ENCODE data around the gene GPN2. TPM values are rescaled to one million over a fixed set of nuclear protein-coding genes. Genes with fewer than 3 reads are reported as not detected.

Gene GPN2
- total and polyA plus RNA-seq, 5 experiments from 2014 or later, result 9.7 to 35.4 (median 14.8) TPM

- no peaks in the 10 kb centered on the region for H3K9me3 Mint-ChIP-seq
- H3K36me3 Mint-ChIP-seq, result no peaks in the 10 kb centered on the region
- no peaks in the 10 kb centered on the region for H3K27me3 Mint-ChIP-seq
- H3K4me1 Mint-ChIP-seq, result peaks cover 10 to 29% (median 24%) of the 10 kb centered on the region in 4 donors
- POLR2A ChIA-PET, result interaction anchor here (2.0 kb wide), 1 partner anchor 8 kb away, joined by 6 read pairs; no protein-coding TSS in a partner anchor
- H3K4me3 Mint-ChIP-seq, result peak overlapping the region; percentile 15 to 100 (median 97)
- DNase-seq (peak in 1 of 10 donors; percentile 5), ATAC-seq (no peak)
- H3K27ac Mint-ChIP-seq, result peak overlapping the region in 4 of 10 donors; percentile 24 to 95 (median 91)
Measured at GRCh38 chr1:26863685-26864077, 26.4 kb downstream of the GPN2 start.

GRCh38 chr1:26862781-26863684 is 27.1 kb downstream of the GPN2 start, which contains the start of gene SFN:
Gene SFN, plus strand, starts transcription at chr1:26863149. Its CDS starts 64 bp downstream, at chr1:26863213.
- H3K36me3 Mint-ChIP-seq, result no peaks in the 10 kb centered on the region
- H3K9me3 Mint-ChIP-seq, result no peaks in the 10 kb centered on the region
- no peak for ATAC-seq
- peak within 1 kb of the TSS in 8 of 10 donors; percentile 24 to 95 (median 78) for H3K27ac Mint-ChIP-seq
- DNase-seq, result peak in 5 of 10 donors; percentile 11 to 28 (median 20)
- peak within 1 kb of the TSS; percentile 87 to 100 (median 98) for H3K4me3 Mint-ChIP-seq
- H3K4me1 Mint-ChIP-seq, result peaks cover 10 to 29% (median 24%) of the 10 kb centered on the region in 4 donors
- H3K27me3 Mint-ChIP-seq, result no peaks in the 10 kb centered on the region
- POLR2A ChIA-PET, result interaction anchor here (0.5 to 2.0 kb wide), 5 partner anchors 7 to 323 kb away, joined by 3 to 6 read pairs (median 3); partner anchors contain the start of gene GPN2

GRCh38 chr1:26861889-26862378 is 28.1 kb downstream of the GPN2 start:
- Mint-ChIP-seq H3K27ac (no peak overlapping the region), H3K27me3 (no peaks in the 10 kb centered on the region), H3K4me1 (peaks cover 10 to 29% (median 24%) of the 10 kb centered on the region in 4 donors), H3K36me3 (peaks cover 0 to 1% (median 0%) of the 10 kb centered on the region in 3 donors), H3K4me3 (peak overlapping the region in 4 of 10 donors; percentile 4 to 37 (median 20)), H3K9me3 (no peaks in the 10 kb centered on the region)
- no peak for DNase-seq
- POLR2A ChIA-PET, result interaction anchor here (0.6 to 1.4 kb wide), 3 partner anchors 22 to 322 kb away, joined by 3 to 4 read pairs (median 3); partner anchors contain the start of gene GPN2
- no peak for ATAC-seq

- Mint-ChIP-seq H3K4me3 (peak overlapping the region in 1 of 10 donors; percentile 14), H3K36me3 (peaks cover 0 to 4% (median 0%) of the 10 kb centered on the region in 3 donors), H3K27me3 (no peaks in the 10 kb centered on the region), H3K9me3 (no peaks in the 10 kb centered on the region), H3K4me1 (peaks cover 10 to 29% (median 24%) of the 10 kb centered on the region in 4 donors), H3K27ac (no peak overlapping the region)
- no peak for DNase-seq
- ATAC-seq, result no peak
- POLR2A ChIA-PET, result no interaction called here
Measured at GRCh38 chr1:26861286-26861701, 28.8 kb downstream of the GPN2 start.

GRCh38 chr1:26858891-26859640 is 31.0 kb downstream of the GPN2 start:
- POLR2A ChIA-PET, result interaction anchor here (0.6 to 1.1 kb wide), 2 partner anchors 12 to 30 kb away, joined by 3 to 4 read pairs; no protein-coding TSS in a partner anchor
- Mint-ChIP-seq H3K4me1 (peaks cover 6 to 16% (median 13%) of the 10 kb centered on the region in 4 donors), H3K9me3 (no peaks in the 10 kb centered on the region), H3K27ac (no peak overlapping the region), H3K27me3 (no peaks in the 10 kb centered on the region), H3K36me3 (peaks cover 0 to 19% (median 0%) of the 10 kb centered on the region in 3 donors), H3K4me3 (no peak overlapping the region)
- ATAC-seq, result no peak
- DNase-seq, result no peak

GRCh38 chr1:26858160-26858559 is 31.9 kb downstream of the GPN2 start:
- DNase-seq, result no peak
- Mint-ChIP-seq H3K4me1 (peaks cover 3 to 9% (median 5%) of the 10 kb centered on the region in 4 donors), H3K36me3 (peaks cover 0 to 25% (median 0%) of the 10 kb centered on the region in 3 donors), H3K9me3 (no peaks in the 10 kb centered on the region), H3K27ac (peak overlapping the region in 1 of 10 donors; percentile 4), H3K27me3 (no peaks in the 10 kb centered on the region), H3K4me3 (no peak overlapping the region)
- no peak for ATAC-seq
- POLR2A ChIA-PET, result interaction anchor here (0.5 to 1.1 kb wide), 3 partner anchors 13 to 39 kb away, joined by 3 to 4 read pairs (median 3); no protein-coding TSS in a partner anchor

GRCh38 chr1:26857473-26858060 is 32.5 kb downstream of the GPN2 start:
- H3K27ac Mint-ChIP-seq, result peak overlapping the region in 2 of 10 donors; percentile 4 to 29

GRCh38 chr1:26856604-26857469 is 33.2 kb downstream of the GPN2 start:
- H3K4me3 Mint-ChIP-seq, result no peak overlapping the region
- H3K27ac Mint-ChIP-seq, result peak overlapping the region in 1 of 10 donors; percentile 10
- POLR2A ChIA-PET, result interaction anchor here (1.4 kb wide), 1 partner anchor 8 kb away, joined by 6 read pairs; no protein-coding TSS in a partner anchor
- H3K27me3 Mint-ChIP-seq, result no peaks in the 10 kb centered on the region
- H3K9me3 Mint-ChIP-seq, result no peaks in the 10 kb centered on the region
- DNase-seq (no peak), ATAC-seq (no peak)
- H3K4me1 Mint-ChIP-seq, result peaks cover 0 to 2% (median 0%) of the 10 kb centered on the region in 4 donors
- peaks cover 0 to 38% (median 5%) of the 10 kb centered on the region in 3 donors for H3K36me3 Mint-ChIP-seq

More at GRCh38 chr1:26857473-26858060, 32.5 kb downstream of the GPN2 start:
- DNase-seq (no peak), ATAC-seq (no peak)
- POLR2A ChIA-PET, result interaction anchor here (0.5 to 0.7 kb wide), 2 partner anchors 19 to 39 kb away, joined by 3 read pairs; no protein-coding TSS in a partner anchor
- Mint-ChIP-seq H3K27me3 (no peaks in the 10 kb centered on the region), H3K9me3 (no peaks in the 10 kb centered on the region), H3K4me3 (no peak overlapping the region), H3K36me3 (peaks cover 0 to 31% (median 3%) of the 10 kb centered on the region in 3 donors), H3K4me1 (peaks cover 0 to 4% (median 3%) of the 10 kb centered on the region in 4 donors)

GRCh38 chr1:26856181-26856580 is 33.9 kb downstream of the GPN2 start:
- no peaks in the 10 kb centered on the region for H3K9me3 Mint-ChIP-seq
- POLR2A ChIA-PET, result interaction anchor here (1.4 kb wide), 1 partner anchor 8 kb away, joined by 6 read pairs; no protein-coding TSS in a partner anchor
- H3K27me3 Mint-ChIP-seq, result no peaks in the 10 kb centered on the region
- peaks cover 0 to 45% (median 12%) of the 10 kb centered on the region in 3 donors for H3K36me3 Mint-ChIP-seq
- peak overlapping the region in 1 of 10 donors; percentile 37 for H3K27ac Mint-ChIP-seq
- no peak for DNase-seq
- no peak overlapping the region for H3K4me3 Mint-ChIP-seq
- ATAC-seq, result no peak
- H3K4me1 Mint-ChIP-seq, result peaks cover 0 to 2% (median 0%) of the 10 kb centered on the region in 4 donors

GRCh38 chr1:26855636-26856035 is 34.4 kb downstream of the GPN2 start:
- Mint-ChIP-seq H3K27ac (peak overlapping the region in 1 of 10 donors; percentile 37), H3K9me3 (no peaks in the 10 kb centered on the region), H3K36me3 (peaks cover 0 to 50% (median 12%) of the 10 kb centered on the region in 3 donors), H3K4me1 (peaks cover 0 to 2% (median 0%) of the 10 kb centered on the region in 4 donors), H3K4me3 (no peak overlapping the region), H3K27me3 (no peaks in the 10 kb centered on the region)
- POLR2A ChIA-PET, result interaction anchor here (0.7 to 1.4 kb wide), 2 partner anchors 9 to 23 kb away, joined by 3 to 6 read pairs; no protein-coding TSS in a partner anchor
- ATAC-seq (no peak), DNase-seq (no peak)

Measured in naive thymus-derived CD8-positive, alpha-beta T cell (primary cell).